B cell (primary cell): ENCODE results near the gene AVPI1. TPM values are rescaled to one million over a fixed set of nuclear protein-coding genes. Genes with fewer than 3 reads are reported as not detected.

Experiments
- ATAC-seq: fragments of 200-7000 bp; cut with Tn5 transposase; one replicate; pipeline ENCODE4 v1.10.0; 2021; ENCODE audit warnings: low read depth, mild to moderate bottlenecking, moderate number of reproducible peaks, moderate library complexity
- CTCF ChIA-PET: fragments of 350-600 bp; sonication (Branson Sonifier 250); formaldehyde crosslinking; loops from one replicate; lab custom pipeline; 2021; ENCODE audit warnings: antibody characterized with exemption, inconsistent platforms; lab: Charles Lee
- POLR2A ChIA-PET: fragments of 350-600 bp; sonication (Branson Sonifier 250); formaldehyde crosslinking; loops from one replicate; lab custom pipeline; 2021; ENCODE audit warnings: antibody characterized with exemption; lab: Charles Lee
- DNase-seq: peaks from one replicate; pipeline ENCODE4 v3.0.0; 2013
- H2AFZ ChIP-seq: 2 replicates; pipeline ENCODE4 v1.6.1; 2012; ENCODE audit warnings: mild to moderate bottlenecking, low read depth, low read length; ENCODE audit not compliant: insufficient read depth, poor library complexity, severe bottlenecking
- H3K27ac ChIP-seq, 2 donors: 1 replicate in 1 of 2; 2 replicates in 1 of 2; pipeline ENCODE4 v1.5.1; 2012 to 2013; ENCODE audit warnings: low read length in 2 of 2, mild to moderate bottlenecking in 2 of 2, moderate library complexity in 1 of 2
- H3K27me3 ChIP-seq, 4 experiments: fragments of 200-600 bp in 1 of 4; sonication (generic) in 1 of 4; replicated peaks in 1 of 4; 1 replicate in 2 of 4; 2 replicates in 2 of 4; pipeline versions ENCODE4 v1.6.1 to v1.7.0; 2013 to 2016; ENCODE audit warnings: low read length in 3 of 4, mild to moderate bottlenecking in 2 of 4, mixed read lengths in 1 of 4, moderate library complexity in 1 of 4; ENCODE audit not compliant: insufficient read depth in 4 of 4, control insufficient read depth in 3 of 4; ENCODE audit errors: control extremely low read depth in 1 of 4
- H3K36me3 ChIP-seq, 2 experiments: replicated peaks in 1 of 2; 1 replicate in 1 of 2; 2 replicates in 1 of 2; pipeline versions ENCODE4 v1.6.1 to v1.7.1; 2013; ENCODE audit warnings: low read length in 1 of 2; ENCODE audit not compliant: insufficient read depth in 2 of 2, control insufficient read depth in 1 of 2; ENCODE audit errors: control extremely low read depth in 1 of 2, extremely low read depth in 1 of 2
- H3K4me1 ChIP-seq, 2 donors: fragments of 200-600 bp in 1 of 2; sonication (generic) in 1 of 2; 1 replicate in 1 of 2; 2 replicates in 1 of 2; pipeline versions ENCODE4 v1.5.1 to v1.6.1; 2013 to 2017; ENCODE audit warnings: low read length in 2 of 2; ENCODE audit not compliant: control insufficient read depth in 2 of 2, insufficient read depth in 2 of 2
- H3K4me2 ChIP-seq: replicated peaks from 2 replicates; pipeline ENCODE3; 2012; ENCODE audit warnings: mild to moderate bottlenecking, low read depth, low read length; ENCODE audit not compliant: poor library complexity, severe bottlenecking
- H3K4me3 ChIP-seq, 5 experiments: fragments of 200-600 bp in 1 of 5; sonication (generic) in 1 of 5; 1 replicate in 3 of 5; 2 replicates in 2 of 5; pipeline versions ENCODE4 v1.5.1 to v1.7.0; 2011 to 2016; ENCODE audit warnings: low read length in 4 of 5, mild to moderate bottlenecking in 4 of 5, low read depth in 2 of 5, control low read depth in 1 of 5, moderate library complexity in 1 of 5; ENCODE audit not compliant: insufficient read depth in 1 of 5; ENCODE audit errors: control extremely low read depth in 1 of 5, extremely low read depth in 1 of 5
- H3K79me2 ChIP-seq: fragments of 200-600 bp; sonication (generic); one replicate; pipeline ENCODE4 v1.6.0; 2016; ENCODE audit warnings: low read length; ENCODE audit not compliant: control insufficient read depth, insufficient read depth
- H3K9ac ChIP-seq: fragments of 200-600 bp; sonication (generic); 2 replicates; pipeline ENCODE4 v1.6.1; 2017; ENCODE audit warnings: mild to moderate bottlenecking, low read length, moderate library complexity
- H3K9me3 ChIP-seq, 3 donors: one replicate each; pipeline versions ENCODE4 v1.6.1 to v1.7.1; 2013; ENCODE audit warnings: low read length in 2 of 3; ENCODE audit not compliant: control insufficient read depth in 2 of 3, insufficient read depth in 1 of 3; ENCODE audit errors: control extremely low read depth in 1 of 3
- H4K20me1 ChIP-seq: 2 replicates; pipeline ENCODE4 v1.6.0; 2012; ENCODE audit warnings: mild to moderate bottlenecking, low read length; ENCODE audit not compliant: insufficient read depth, control insufficient read depth, poor library complexity, severe bottlenecking
- H3K27ac Mint-ChIP-seq: one replicate; pipeline ENCODE4 v1.8.0; 2021; ENCODE audit warnings: mixed read lengths
- H3K27me3 Mint-ChIP-seq: one replicate; pipeline ENCODE4 v1.8.0; 2021; ENCODE audit warnings: mixed read lengths
- H3K4me1 Mint-ChIP-seq: one replicate; pipeline ENCODE4 v1.8.0; 2021; ENCODE audit warnings: mixed read lengths
- H3K4me3 Mint-ChIP-seq: one replicate; pipeline ENCODE4 v1.8.0; 2021; ENCODE audit warnings: mixed read lengths
- H3K9me3 Mint-ChIP-seq: one replicate; pipeline ENCODE4 v1.8.0; 2022; ENCODE audit warnings: mixed read lengths; ENCODE audit not compliant: insufficient read depth
- CTCF ChIP-seq: fragments of 200-600 bp; IDR thresholded peaks from one replicate; pipeline ENCODE4 v1.8.0; 2022; ENCODE audit warnings: antibody characterized with exemption, mild to moderate bottlenecking
- EZH2 ChIP-seq: IDR thresholded peaks from 2 replicates; pipeline ENCODE4 v1.6.1; 2012; ENCODE audit warnings: borderline replicate concordance, low read depth, mild to moderate bottlenecking, moderate library complexity, low read length; ENCODE audit not compliant: insufficient read depth, poor library complexity, severe bottlenecking
- WGBS: methylation state at CpG from one replicate; pipeline ENCODE4 v1.1.5; 2013; ENCODE audit warnings: missing lambda C conversion rate; ENCODE audit not compliant: insufficient coverage; 5-methylcytosine and 5-hydroxymethylcytosine counted together
- intact Hi-C: fragments of 100-400 bp; cut with micrococcal nuclease; formaldehyde crosslinking; loops from one replicate; pipeline ENCODE4 v1.10.0; 2022
- polyA plus RNA-seq: library from polyadenylated mRNA; depleted of rRNA; stranded (reverse); fragments of >200 nt; gene quantifications from 2 replicates; pipeline ENCODE4 v1.2.3, GENCODE V29; 2012
- total RNA-seq, 2 donors: library from RNA; stranded (reverse); fragments of 120-200 nt in 1 of 2; gene quantifications; 1 replicate in 1 of 2; 2 replicates in 1 of 2; pipeline versions ENCODE4 v1.2.3 to v1.2.4, GENCODE V29; 2013 to 2022

AVPI1 gene
- total and polyA plus RNA-seq, 2 donors (not counting 1 experiment from before 2014, with no cell fraction given) = 3.6 to 3.9 TPM

- Histone ChIP-seq H2AFZ (peak overlapping the region; percentile 89), H3K9me3 (no peaks in the 10 kb centered on the region), H3K4me3 (peak overlapping the region in 4 of 5 experiments; percentile 45 to 67 (median 60)), H3K4me1 (peaks cover 12 to 18% of the 10 kb centered on the region in 2 donors), H4K20me1 (no peaks in the 10 kb centered on the region), H3K27me3 (peaks cover 0 to 30% (median 11%) of the 10 kb centered on the region in 4 experiments), H3K4me2 (peak overlapping the region; percentile 95), H3K9ac (peak overlapping the region; percentile 73), H3K27ac (no peak overlapping the region), H3K36me3 (no peaks in the 10 kb centered on the region), H3K79me2 (no peaks in the 10 kb centered on the region)
- DNase-seq (no peak), ATAC-seq (peak; percentile 56)
- intact Hi-C loops = loop anchor here (1.0 kb wide), 2 partner anchors 17 to 27 kb away; partner anchors contain the start of gene AVPI1
- peak overlapping the region; percentile 100 for H3K4me3 Mint-ChIP-seq
- 5% methylated on average over 74 of the region's 74 CpGs for WGBS
- TF ChIP-seq CTCF (no peak), EZH2 (no peak)
- ChIA-PET CTCF (interaction anchor here (0.9 to 2.4 kb wide), 9 partner anchors 9 to 49 kb away, joined by 3 to 9 read pairs (median 5); partner anchors contain the start of gene ZFYVE27), POLR2A (interaction anchor here (0.6 to 1.0 kb wide), 2 partner anchors 28 to 36 kb away, joined by 3 read pairs; partner anchors contain the start of gene AVPI1)
- peaks cover 20% of the 10 kb centered on the region for H3K4me1 Mint-ChIP-seq
- H3K9me3 Mint-ChIP-seq = no peaks in the 10 kb centered on the region
- H3K27me3 Mint-ChIP-seq = peaks cover 21% of the 10 kb centered on the region
- peak overlapping the region; percentile 50 for H3K27ac Mint-ChIP-seq
These were observed 27.6 kb upstream of the AVPI1 start for GRCh38 chr10:97714401-97715258.
